Activated effector memory CD4-positive, alpha-beta T cell treated with Interleukin-2 at 50 U/mL for 16 hours (primary cell): ENCODE results near the gene PHAX.
"Not testable (repeated sequence)": the region's sequence is repeated elsewhere in the genome, so short reads cannot be mapped to it uniquely, and the experiment has no call there.

Experiments used
- DNase-seq: peaks from one replicate; pipeline ENCODE4 v3.0.0-alpha.2; 2020

The PHAX gene

GRCh38 chr5:126600631-126601511, at the start of gene PHAX:
PHAX (plus strand) TSS chr5:126600947; CDS start chr5:126600963, 16 bp downstream.
- DNase-seq: peak; percentile 66

GRCh38 chr5:126552614-126553013, 48.1 kb upstream of the PHAX start:
- no peak for DNase-seq

GRCh38 chr5:126555101-126555500, 45.6 kb upstream of the PHAX start:
- not testable (repeated sequence) for DNase-seq

- DNase-seq: no peak
Measured at GRCh38 chr5:126561908-126562307, 38.8 kb upstream of the PHAX start.

- no peak for DNase-seq
Measured at GRCh38 chr5:126562823-126563222, 37.9 kb upstream of the PHAX start.

- DNase-seq: no peak
Measured at GRCh38 chr5:126568206-126568755, 32.5 kb upstream of the PHAX start.

GRCh38 chr5:126575644-126576043, 25.1 kb upstream of the PHAX start:
- no peak for DNase-seq

- no peak for DNase-seq
Measured at GRCh38 chr5:126576974-126577373, 23.8 kb upstream of the PHAX start.

GRCh38 chr5:126577415-126577814, 23.3 kb upstream of the PHAX start:
- DNase-seq: no peak

GRCh38 chr5:126579716-126580115, 21.0 kb upstream of the PHAX start:
- DNase-seq: no peak

- no peak for DNase-seq
Measured at GRCh38 chr5:126583761-126584160, 17.0 kb upstream of the PHAX start.

- no peak for DNase-seq
Measured at GRCh38 chr5:126587551-126588390, 13.0 kb upstream of the PHAX start.

GRCh38 chr5:126589536-126590297, 11.0 kb upstream of the PHAX start:
- DNase-seq: no peak

- no peak for DNase-seq
Measured at GRCh38 chr5:126591549-126591948, 9.2 kb upstream of the PHAX start.

GRCh38 chr5:126594748-126595485, 5.8 kb upstream of the PHAX start, which contains the start of gene ALDH7A1:
ALDH7A1 (minus strand) TSS chr5:126595219; CDS start chr5:126595198, 21 bp downstream.
- DNase-seq: no peak

GRCh38 chr5:126595486-126596083, 5.2 kb upstream of the PHAX start:
- DNase-seq: no peak

- no peak for DNase-seq
Measured at GRCh38 chr5:126597156-126597555, 3.6 kb upstream of the PHAX start.

GRCh38 chr5:126599499-126599898, 1.2 kb upstream of the PHAX start:
- DNase-seq: no peak

- not testable (repeated sequence) for DNase-seq
Measured at GRCh38 chr5:126599971-126600630, 646 bp upstream of the PHAX start.

GRCh38 chr5:126603402-126603991, 2.8 kb downstream of the PHAX start:
- DNase-seq: no peak
